Measurements from ENCODE around the gene TAS2R16.
"Not testable (repeated sequence)": the region's sequence is repeated elsewhere in the genome, so short reads cannot be mapped to it uniquely, and the experiment has no call there.

Gene TAS2R16

GRCh38 chr7:122970740-122971725 lies 24.5 kb downstream of the TAS2R16 start:
- DNase-seq, result no peak

DNA sequence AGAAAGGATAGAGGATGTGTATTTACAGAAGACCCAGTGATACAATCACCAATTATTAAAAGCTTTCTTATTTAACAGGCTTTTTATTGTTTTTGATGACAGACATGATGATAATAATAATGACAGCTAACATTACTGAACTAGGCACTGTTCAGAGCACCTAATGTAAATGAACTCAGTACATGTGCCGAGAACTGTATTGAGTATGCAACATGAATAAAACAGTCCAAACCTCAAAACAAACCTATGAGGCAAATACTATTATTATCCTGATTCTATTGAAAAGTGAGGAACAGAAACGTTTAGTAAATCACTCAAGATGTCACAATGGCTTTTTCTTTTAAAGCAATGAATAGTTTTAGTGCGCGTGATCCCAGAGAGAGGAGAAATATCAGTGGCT lies 27.1 kb downstream of the TAS2R16 start:
- no peak for DNase-seq

DNA sequence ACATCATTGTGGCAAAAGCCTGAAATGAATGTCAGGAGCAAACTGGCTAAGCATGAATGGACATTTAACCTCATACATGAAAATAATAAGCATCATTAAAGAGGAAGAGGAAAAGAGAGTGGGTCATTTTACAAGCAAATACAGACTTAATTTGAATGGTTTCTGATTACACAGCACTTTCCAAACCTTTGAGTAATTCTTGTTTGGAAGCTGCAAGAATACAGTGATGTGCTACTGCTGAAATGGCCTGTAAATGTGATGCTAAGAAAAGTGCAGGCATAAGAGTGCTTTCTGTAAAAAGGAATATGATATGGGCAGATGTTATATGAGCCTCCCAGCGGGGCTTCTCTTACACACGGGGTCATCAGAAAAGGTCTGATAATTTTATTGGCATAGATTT lies 30.2 kb downstream of the TAS2R16 start:
- no peak for DNase-seq

- not testable (repeated sequence) for DNase-seq
Observed at GRCh38 chr7:122953678-122954077, 41.8 kb downstream of the TAS2R16 start.

GRCh38 chr7:122951006-122951405 lies 44.5 kb downstream of the TAS2R16 start:
- DNase-seq, result no peak

GRCh38 chr7:122949186-122949585 lies 46.3 kb downstream of the TAS2R16 start:
- no peak for DNase-seq

Measured in activated T-cell treated with anti-CD3 and anti-CD28 coated beads for 4 hours (primary cell).